ENCODE measurements around the gene ZNF230. TPM values are rescaled to one million over a fixed set of nuclear protein-coding genes. Genes with fewer than 3 reads are reported as not detected.

ZNF230 gene
- total and polyA plus RNA-seq, 2 of the 8 experiments (the other 6 are each of a cell fraction or from before 2014, with no cell fraction given): 1.5 to 3.6 TPM

DNA sequence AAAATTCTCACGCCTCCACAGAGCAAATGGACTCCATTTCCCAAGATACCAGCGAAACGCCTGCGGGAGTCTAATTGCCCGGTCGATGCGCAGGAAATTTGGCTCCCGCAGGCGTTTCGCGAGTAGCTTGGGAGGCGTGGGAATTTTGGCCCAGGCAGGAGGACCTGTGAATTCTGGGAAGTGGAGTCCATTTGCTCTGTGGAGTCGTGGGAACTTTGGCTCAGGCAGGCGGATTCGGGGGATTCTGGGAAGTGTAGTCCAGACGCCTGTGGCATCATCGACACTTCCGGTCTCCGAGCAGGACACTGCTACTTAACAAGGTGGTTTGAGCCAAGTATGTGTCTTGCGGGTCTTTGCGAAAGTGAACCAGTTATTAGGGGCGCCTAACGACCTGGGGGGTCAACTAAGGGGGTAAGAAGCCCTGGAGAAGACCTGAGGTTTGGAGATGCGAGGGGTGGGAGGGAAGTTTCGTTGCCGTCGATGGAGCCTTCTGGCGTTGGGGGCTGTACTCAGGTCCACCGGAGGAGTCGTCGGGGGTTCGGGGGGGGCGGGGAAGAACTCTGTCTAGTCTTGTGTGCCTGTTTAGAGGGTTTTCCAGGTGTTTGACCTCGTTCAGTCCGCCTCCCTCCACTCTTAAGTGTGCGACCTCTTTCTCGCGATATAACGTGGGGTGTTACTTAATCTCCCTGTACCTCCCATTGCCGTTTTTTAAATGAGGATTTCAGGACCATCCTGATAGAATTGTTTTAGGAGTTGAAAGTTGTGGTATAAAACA, 18.7 kb upstream of the ZNF230 start, which contains the start of gene ZNF155:
TSS of gene ZNF155 (plus strand) at position 277 of the 775 bp plus-strand sequence. CDS start 4,356 bp downstream, outside the sequence.
- no peaks in the 10 kb centered on the region; the same call in 1 of the 2 replicates for H3K23me2 ChIP-seq (ENCODE audit: low read depth, low read length)
- H3K14ac ChIP-seq (ENCODE audit: insufficient read length): no peak within 1 kb of the TSS
- FAIRE-seq (peak; percentile 97), DNase-seq (ENCODE audit: low read depth in 1 of 2, low spot score in 2 of 2) (peak; percentile 78 to 94)
- H4K5ac ChIP-seq (ENCODE audit: insufficient read length, low read depth, low read length): no peak within 1 kb of the TSS
- no peaks in the 10 kb centered on the region for H3K79me1 ChIP-seq (ENCODE audit: low read depth, low read length)
- peak within 1 kb of the TSS; percentile 60 to 87 (median 80) for H3K4me3 ChIP-seq (ENCODE audit: extremely low read depth in 1 of 4, insufficient read depth in 2 of 4, low read depth in 3 of 4, low read length in 4 of 4)
- H2BK15ac ChIP-seq (ENCODE audit: low read length): no peak within 1 kb of the TSS; the same call in 1 of the 2 replicates
- H3K9me3 ChIP-seq (ENCODE audit: insufficient read depth in 2 of 2, low read depth in 1 of 2, low read length in 1 of 2): peaks cover 9 to 14% of the 10 kb centered on the region in 2 experiments; a peak in 3 of 4 replicates
- H3K27me3 ChIP-seq (replicated peaks in 1 of 4; ENCODE audit: control insufficient read depth in 3 of 4, extremely low read depth in 1 of 4, insufficient read depth in 3 of 4, low read length in 3 of 4): no peaks in the 10 kb centered on the region
- H2AK5ac ChIP-seq (ENCODE audit: low read depth, low read length): no peak within 1 kb of the TSS
- no peak within 1 kb of the TSS for H3K18ac ChIP-seq (ENCODE audit: extremely low read depth, low read length)
- H4K91ac ChIP-seq (replicated peaks; ENCODE audit: insufficient read length, low read length): no peak within 1 kb of the TSS
- no peak within 1 kb of the TSS for H3K23ac ChIP-seq (ENCODE audit: insufficient read length)
- H3K9ac ChIP-seq (replicated peaks in 1 of 4; ENCODE audit: extremely low read depth in 1 of 4, low read depth in 3 of 4, low read length in 3 of 4): peak within 1 kb of the TSS in 3 of 4 experiments; percentile 36 to 81 (median 50); a peak in 5 of 7 replicates
- no peak within 1 kb of the TSS for H2BK5ac ChIP-seq (ENCODE audit: low read depth, low read length)
- no peaks in the 10 kb centered on the region for H4K20me1 ChIP-seq (replicated peaks in 1 of 2; ENCODE audit: control insufficient read depth in 1 of 2, insufficient read depth in 2 of 2, low read length in 2 of 2)
- POLR2A ChIA-PET (ENCODE audit: partially characterized antibody): interaction anchor here (0.7 to 2.3 kb wide), 6 partner anchors 10 to 128 kb away, joined by 3 to 8 read pairs (median 4); partner anchors contain the start of gene ZNF45
- H2BK120ac ChIP-seq (replicated peaks; ENCODE audit: low read depth, low read length): no peak within 1 kb of the TSS
- H3K4ac ChIP-seq (replicated peaks; ENCODE audit: insufficient read length, low read depth, low read length): no peak within 1 kb of the TSS
- no peak within 1 kb of the TSS for H3K27ac ChIP-seq (ENCODE audit: low read depth, low read length)
- H3K56ac ChIP-seq (replicated peaks; ENCODE audit: insufficient read length, low read depth, low read length): peak within 1 kb of the TSS; percentile 6
- peak within 1 kb of the TSS; percentile 99 for H2AFZ ChIP-seq (ENCODE audit: low read length)
- H2BK20ac ChIP-seq (ENCODE audit: low read length): no peak within 1 kb of the TSS
- no peak within 1 kb of the TSS for H2BK12ac ChIP-seq (ENCODE audit: low read depth, low read length)
- no peaks in the 10 kb centered on the region; a peak in 1 of 8 replicates for H3K36me3 ChIP-seq (ENCODE audit: control insufficient read depth in 2 of 4, insufficient read depth in 4 of 4, low read length in 3 of 4)
- H3K79me2 ChIP-seq (ENCODE audit: control insufficient read depth in 1 of 2, insufficient read depth in 2 of 2, low read length in 2 of 2): peaks cover 0 to 4% of the 10 kb centered on the region in 2 experiments; a peak in 1 of 4 replicates
- CTCF ChIA-PET (ENCODE audit: partially characterized antibody): no interaction called here
- WGBS, 2 experiments (ENCODE audit: extremely low coverage in 1 of 2, insufficient coverage in 1 of 2, insufficient read length in 1 of 2, insufficient replicate concordance in 2 of 2, low coverage in 1 of 2, low lambda C conversion rate in 2 of 2, missing lambda C conversion rate in 1 of 2): 2% methylated on average over 35 of the region's 40 CpGs; no CpG with 5 or more reads in 1 of the 2 experiments
- H4K8ac ChIP-seq (ENCODE audit: extremely low read depth, insufficient read depth, low read length): no peak within 1 kb of the TSS
- peak within 1 kb of the TSS; percentile 68 to 88 for H3K4me2 ChIP-seq (ENCODE audit: insufficient read depth in 1 of 2, low read depth in 2 of 2, low read length in 2 of 2)
- H3K4me1 ChIP-seq (replicated peaks in 1 of 4; ENCODE audit: control insufficient read depth in 3 of 4, insufficient read depth in 4 of 4, low read length in 3 of 4): no peaks in the 10 kb centered on the region
- peak; percentile 27 for TF ChIP-seq NANOG (IDR thresholded peaks at IDR 0.05; ENCODE audit: insufficient read depth, low read depth, low read length, poor library complexity, severe bottlenecking)
- no peak for TF ChIP-seq KDM5A (IDR thresholded peaks at IDR 0.05; ENCODE audit: low read length)
- TF ChIP-seq SIX5 (IDR thresholded peaks at IDR 0.05; ENCODE audit: low read depth, low read length): peak; percentile 92
- peak; percentile 31; the same call in 1 of the 2 replicates for TF ChIP-seq BRCA1 (IDR thresholded peaks at IDR 0.05; ENCODE audit: low read depth, low read length)
- TF ChIP-seq SIN3A (conservative IDR thresholded peaks at IDR 0.05 in 1 of 2, IDR thresholded peaks at IDR 0.05 in 1 of 2; ENCODE audit: low read depth in 1 of 2, low read length in 2 of 2): 0 out of 4 replicates have a peak, but pooled peaks of 1 of the 2 experiments have one; percentile 20
- peak in 1 of 2 experiments; percentile 36; a peak in 1 of 3 replicates for TF ChIP-seq POLR2A (IDR thresholded peaks at IDR 0.05; ENCODE audit: control extremely low read depth in 1 of 2, low read depth in 2 of 2, low read length in 2 of 2)
- TF ChIP-seq, protein P1, sequence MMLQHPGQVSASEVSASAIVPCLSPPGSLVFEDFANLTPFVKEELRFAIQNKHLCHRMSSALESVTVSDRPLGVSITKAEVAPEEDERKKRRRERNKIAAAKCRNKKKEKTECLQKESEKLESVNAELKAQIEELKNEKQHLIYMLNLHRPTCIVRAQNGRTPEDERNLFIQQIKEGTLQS (IDR thresholded peaks at IDR 0.05; ENCODE audit: insufficient read depth, low read depth, low read length): 0 out of 2 replicates have a peak, but pooled peaks have one; percentile 40
- peak; percentile 83; the same call in 1 of the 2 replicates for TF ChIP-seq GABPA (IDR thresholded peaks at IDR 0.05; ENCODE audit: borderline replicate concordance, insufficient read depth, low read length)
- peak; percentile 81 for TF ChIP-seq CHD2 (IDR thresholded peaks at IDR 0.05; ENCODE audit: low read length)
- no peak for TF ChIP-seq EP300 (IDR thresholded peaks at IDR 0.05; ENCODE audit: borderline replicate concordance in 1 of 2, low read depth in 2 of 2, low read length in 2 of 2)

Data from H1 (cell line).